ENCODE results near the gene AQP6. TPM values are rescaled to one million over a fixed set of nuclear protein-coding genes. Genes with fewer than 3 reads are reported as not detected.

The AQP6 gene
- total RNA-seq, 1 donor from 2014 or later, result not detected

DNA sequence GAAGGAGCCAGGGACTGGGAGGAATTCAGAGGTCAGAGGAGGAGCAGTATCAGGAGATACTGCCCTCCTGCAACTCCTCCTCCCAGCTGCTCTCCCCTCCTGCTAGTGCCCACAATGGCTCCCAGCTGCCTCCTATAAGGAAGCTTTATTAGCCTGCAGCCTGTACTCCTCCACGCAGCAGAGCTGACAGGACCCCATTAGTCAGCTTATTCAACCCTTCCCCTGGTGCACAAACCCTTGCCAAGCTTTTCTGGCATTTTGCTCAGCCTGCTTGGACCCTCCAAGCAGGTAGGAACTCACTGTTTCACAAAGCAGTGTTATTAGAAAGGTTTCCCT, 29.2 kb upstream of the AQP6 start:
- Mint-ChIP-seq H3K36me3 (ENCODE audit: low read depth) (no peaks in the 10 kb centered on the region), H3K27ac (ENCODE audit: unreplicated experiment) (no peak overlapping the region), H3K4me3 (ENCODE audit: unreplicated experiment) (no peak overlapping the region), H3K4me1 (ENCODE audit: low read depth) (peaks cover 12% of the 10 kb centered on the region), H3K27me3 (ENCODE audit: low read depth) (no peaks in the 10 kb centered on the region), H3K9me3 (ENCODE audit: low read depth) (no peaks in the 10 kb centered on the region)
- TF ChIP-seq, protein P1, sequence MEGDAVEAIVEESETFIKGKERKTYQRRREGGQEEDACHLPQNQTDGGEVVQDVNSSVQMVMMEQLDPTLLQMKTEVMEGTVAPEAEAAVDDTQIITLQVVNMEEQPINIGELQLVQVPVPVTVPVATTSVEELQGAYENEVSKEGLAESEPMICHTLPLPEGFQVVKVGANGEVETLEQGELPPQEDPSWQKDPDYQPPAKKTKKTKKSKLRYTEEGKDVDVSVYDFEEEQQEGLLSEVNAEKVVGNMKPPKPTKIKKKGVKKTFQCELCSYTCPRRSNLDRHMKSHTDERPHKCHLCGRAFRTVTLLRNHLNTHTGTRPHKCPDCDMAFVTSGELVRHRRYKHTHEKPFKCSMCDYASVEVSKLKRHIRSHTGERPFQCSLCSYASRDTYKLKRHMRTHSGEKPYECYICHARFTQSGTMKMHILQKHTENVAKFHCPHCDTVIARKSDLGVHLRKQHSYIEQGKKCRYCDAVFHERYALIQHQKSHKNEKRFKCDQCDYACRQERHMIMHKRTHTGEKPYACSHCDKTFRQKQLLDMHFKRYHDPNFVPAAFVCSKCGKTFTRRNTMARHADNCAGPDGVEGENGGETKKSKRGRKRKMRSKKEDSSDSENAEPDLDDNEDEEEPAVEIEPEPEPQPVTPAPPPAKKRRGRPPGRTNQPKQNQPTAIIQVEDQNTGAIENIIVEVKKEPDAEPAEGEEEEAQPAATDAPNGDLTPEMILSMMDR (IDR thresholded peaks at IDR 0.05), result no peak
- no peak for DNase-seq (ENCODE audit: low spot score)

DNA sequence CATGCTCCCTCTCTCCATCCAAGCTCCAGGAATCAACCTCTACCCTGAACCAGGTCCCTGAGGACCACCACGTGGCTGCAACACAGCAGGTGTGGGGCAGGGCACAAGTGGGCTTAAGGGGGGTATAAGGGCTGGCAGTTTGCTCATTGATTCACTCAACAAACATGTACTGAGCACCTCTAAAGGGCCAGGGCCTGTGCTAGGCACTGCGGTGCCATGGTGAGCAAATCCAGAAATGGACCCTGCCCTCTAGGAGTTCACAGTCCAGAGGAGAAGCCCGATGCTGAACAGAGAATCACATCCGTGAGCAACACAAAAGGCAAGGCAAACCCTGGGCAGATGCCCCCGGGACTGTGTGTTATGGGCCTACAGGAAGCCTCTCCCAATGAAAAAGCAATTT, 28.7 kb upstream of the AQP6 start:
- H3K9me3 Mint-ChIP-seq (ENCODE audit: low read depth), result no peaks in the 10 kb centered on the region
- H3K27me3 Mint-ChIP-seq (ENCODE audit: low read depth), result no peaks in the 10 kb centered on the region
- no peak overlapping the region for H3K4me3 Mint-ChIP-seq (ENCODE audit: unreplicated experiment)
- H3K36me3 Mint-ChIP-seq (ENCODE audit: low read depth), result no peaks in the 10 kb centered on the region
- no peak overlapping the region for H3K27ac Mint-ChIP-seq (ENCODE audit: unreplicated experiment)
- TF ChIP-seq, protein P1 (IDR thresholded peaks at IDR 0.05), result no peak
- no peak for DNase-seq (ENCODE audit: low spot score)
- H3K4me1 Mint-ChIP-seq (ENCODE audit: low read depth), result peaks cover 12% of the 10 kb centered on the region

- H3K27ac Mint-ChIP-seq (ENCODE audit: unreplicated experiment), result no peak overlapping the region
- no peaks in the 10 kb centered on the region for H3K27me3 Mint-ChIP-seq (ENCODE audit: low read depth)
- no peak overlapping the region for H3K4me3 Mint-ChIP-seq (ENCODE audit: unreplicated experiment)
- H3K9me3 Mint-ChIP-seq (ENCODE audit: low read depth), result no peaks in the 10 kb centered on the region
- DNase-seq (ENCODE audit: low spot score), result no peak
- TF ChIP-seq, protein P1 (IDR thresholded peaks at IDR 0.05), result no peak
- H3K36me3 Mint-ChIP-seq (ENCODE audit: low read depth), result no peaks in the 10 kb centered on the region
- H3K4me1 Mint-ChIP-seq (ENCODE audit: low read depth), result peaks cover 12% of the 10 kb centered on the region
Observed at GRCh38 chr12:49944718-49945117, 28.0 kb upstream of the AQP6 start.

- peak overlapping the region; percentile 68 for H3K4me3 Mint-ChIP-seq (ENCODE audit: unreplicated experiment)
- TF ChIP-seq, protein P1 (IDR thresholded peaks at IDR 0.05), result peak; percentile 98
- no peaks in the 10 kb centered on the region for H3K27me3 Mint-ChIP-seq (ENCODE audit: low read depth)
- peaks cover 12% of the 10 kb centered on the region for H3K4me1 Mint-ChIP-seq (ENCODE audit: low read depth)
- H3K27ac Mint-ChIP-seq (ENCODE audit: unreplicated experiment), result peak overlapping the region; percentile 84
- H3K36me3 Mint-ChIP-seq (ENCODE audit: low read depth), result no peaks in the 10 kb centered on the region
- DNase-seq (ENCODE audit: low spot score), result no peak
- H3K9me3 Mint-ChIP-seq (ENCODE audit: low read depth), result no peaks in the 10 kb centered on the region
Observed at GRCh38 chr12:49945394-49946080, 27.2 kb upstream of the AQP6 start.

- DNase-seq (ENCODE audit: low spot score), result no peak
- peaks cover 12% of the 10 kb centered on the region for H3K4me1 Mint-ChIP-seq (ENCODE audit: low read depth)
- no peaks in the 10 kb centered on the region for H3K36me3 Mint-ChIP-seq (ENCODE audit: low read depth)
- no peaks in the 10 kb centered on the region for H3K27me3 Mint-ChIP-seq (ENCODE audit: low read depth)
- no peaks in the 10 kb centered on the region for H3K9me3 Mint-ChIP-seq (ENCODE audit: low read depth)
- no peak overlapping the region for H3K27ac Mint-ChIP-seq (ENCODE audit: unreplicated experiment)
- no peak overlapping the region for H3K4me3 Mint-ChIP-seq (ENCODE audit: unreplicated experiment)
- TF ChIP-seq, protein P1 (IDR thresholded peaks at IDR 0.05), result no peak
Observed at GRCh38 chr12:49946086-49946485, 26.7 kb upstream of the AQP6 start.
